Kidney (tissue), 11 donors: ENCODE results near the gene ZNF286A. TPM values are rescaled to one million over a fixed set of nuclear protein-coding genes. Genes with fewer than 3 reads are reported as not detected.
"Not testable (repeated sequence)": the region's sequence is repeated elsewhere in the genome, so short reads cannot be mapped to it uniquely, and the experiment has no call there.

Experiments
- DNase-seq, 5 donors: peaks; one replicate each; pipeline ENCODE4 v3.0.0-alpha.2; 2013 to 2020
- FAIRE-seq: peaks from 2 replicates; lab custom pipeline; 2012; peaks lifted over from hg19 to GRCh38; lab: Jason Lieb, UNC
- H3K27ac ChIP-seq, 2 donors: one replicate each; pipeline ENCODE4 v1.7.0; 2013; ENCODE audit warnings: low read depth in 2 of 2, low read length in 2 of 2, inconsistent platforms in 1 of 2
- H3K27me3 ChIP-seq: one replicate; pipeline ENCODE4 v1.7.1; 2013; ENCODE audit warnings: low read length, inconsistent platforms; ENCODE audit not compliant: control insufficient read depth, insufficient read depth
- H3K36me3 ChIP-seq, 3 donors: one replicate each; pipeline versions ENCODE4 v1.7.0 to v1.7.1; 2013; ENCODE audit warnings: low read length in 3 of 3, control low read depth in 1 of 3, inconsistent platforms in 1 of 3; ENCODE audit not compliant: insufficient read depth in 3 of 3, control insufficient read depth in 2 of 3
- H3K4me1 ChIP-seq, 3 donors: one replicate each; pipeline versions ENCODE4 v1.7.0 to v1.7.1; 2013; ENCODE audit warnings: low read length in 3 of 3, inconsistent platforms in 1 of 3, low read depth in 1 of 3; ENCODE audit not compliant: control insufficient read depth in 2 of 3, insufficient read depth in 2 of 3
- H3K4me3 ChIP-seq, 3 donors: one replicate each; pipeline versions ENCODE4 v1.7.0 to v1.8.1; 2013; ENCODE audit warnings: low read length in 3 of 3, control low read depth in 1 of 3, inconsistent platforms in 1 of 3
- H3K9ac ChIP-seq, 3 donors: one replicate each; pipeline versions ENCODE4 v1.7.0 to v1.7.1; 2013; ENCODE audit warnings: low read length in 3 of 3, control low read depth in 1 of 3, inconsistent platforms in 1 of 3
- H3K9me3 ChIP-seq, 3 donors: one replicate each; pipeline versions ENCODE4 v1.7.0 to v1.7.1; 2013; ENCODE audit warnings: low read length in 3 of 3, control low read depth in 1 of 3, inconsistent platforms in 1 of 3; ENCODE audit not compliant: control insufficient read depth in 2 of 3, insufficient read depth in 1 of 3
- intact Hi-C: fragments of 100-400 bp; cut with DNase I; formaldehyde crosslinking; loops from one replicate; pipeline ENCODE4 v1.11.1; 2022
- polyA plus RNA-seq: library from polyadenylated mRNA; stranded (reverse); fragments of 350-450 nt; fragmentation: Illumina TruSeq; extraction: RNeasy Lipid Tissue Mini Kit (QIAGEN cat#74804); gene quantifications from one replicate; pipeline ENCODE4 v1.2.3, GENCODE V29; 2014; ENCODE audit warnings: low read depth, low replicate concordance; ENCODE audit not compliant: insufficient read depth
- total RNA-seq: library from RNA; stranded (reverse); fragmentation: NEBNext Ultra II Directional; extraction: Animal tissue kit (Norgen Biotek cat#: 25700); gene quantifications from one replicate; pipeline ENCODE4 v1.2.1, GENCODE V29; 2021
- donor health status: control.
- donor health status: control.
- donor health status: DM: yes; HTN: yes; CAD: no.
- donor health status: Normal renal cell carcinoma (clear cell type).

Gene ZNF286A
- total and polyA plus RNA-seq, 2 donors from 2014 or later = 11.0 to 17.4 TPM

GRCh38 chr17:15698967-15699366 lies 585 bp upstream of the ZNF286A start:
- H3K27ac ChIP-seq, H3K4me1 ChIP-seq, H3K36me3 ChIP-seq, intact Hi-C loops, FAIRE-seq, H3K27me3 ChIP-seq, H3K9me3 ChIP-seq: not testable (repeated sequence)
- peak overlapping the region; percentile 53 to 69 (median 59) for H3K4me3 ChIP-seq
- DNase-seq = peak in 2 of 5 donors; percentile 18 to 26
- H3K9ac ChIP-seq = peak overlapping the region in 2 of 3 donors; percentile 65 to 66

- DNase-seq, H3K9me3 ChIP-seq, H3K4me1 ChIP-seq, H3K27me3 ChIP-seq, H3K36me3 ChIP-seq, H3K27ac ChIP-seq, FAIRE-seq, intact Hi-C loops: not testable (repeated sequence)
- peak overlapping the region; percentile 53 to 69 (median 59) for H3K4me3 ChIP-seq
- H3K9ac ChIP-seq = peak overlapping the region in 1 of 3 donors; percentile 36
Measured at GRCh38 chr17:15699937-15700336, 385 bp downstream of the ZNF286A start.

GRCh38 chr17:15704239-15704638 lies 4.7 kb downstream of the ZNF286A start:
- peak in 1 of 5 donors; percentile 59 for DNase-seq
- H3K9me3 ChIP-seq, H3K4me1 ChIP-seq, H3K9ac ChIP-seq, intact Hi-C loops, H3K27me3 ChIP-seq, H3K4me3 ChIP-seq, H3K27ac ChIP-seq, FAIRE-seq: not testable (repeated sequence)
- H3K36me3 ChIP-seq = peaks cover 3 to 20% (median 16%) of the 10 kb centered on the region in 3 donors

GRCh38 chr17:15704813-15705212 lies 5.3 kb downstream of the ZNF286A start:
- intact Hi-C loops, H3K4me3 ChIP-seq, H3K4me1 ChIP-seq, FAIRE-seq, H3K27ac ChIP-seq, DNase-seq, H3K9me3 ChIP-seq, H3K27me3 ChIP-seq, H3K9ac ChIP-seq: not testable (repeated sequence)
- peaks cover 3 to 20% (median 16%) of the 10 kb centered on the region in 3 donors for H3K36me3 ChIP-seq

GRCh38 chr17:15708879-15709278 lies 9.3 kb downstream of the ZNF286A start:
- H3K4me3 ChIP-seq, intact Hi-C loops, H3K4me1 ChIP-seq, H3K27me3 ChIP-seq, H3K9ac ChIP-seq, FAIRE-seq, H3K9me3 ChIP-seq, DNase-seq, H3K27ac ChIP-seq: not testable (repeated sequence)
- H3K36me3 ChIP-seq = peaks cover 3 to 20% (median 16%) of the 10 kb centered on the region in 3 donors

GRCh38 chr17:15716601-15717563 lies 17.3 kb downstream of the ZNF286A start:
- FAIRE-seq, H3K27me3 ChIP-seq, intact Hi-C loops, H3K27ac ChIP-seq, H3K36me3 ChIP-seq, H3K9ac ChIP-seq, H3K4me1 ChIP-seq, H3K4me3 ChIP-seq: not testable (repeated sequence)
- DNase-seq = peak in 1 of 5 donors; percentile 3
- peaks cover 2 to 23% (median 8%) of the 10 kb centered on the region in 3 donors for H3K9me3 ChIP-seq

- H3K27ac ChIP-seq, H3K27me3 ChIP-seq, DNase-seq, H3K9ac ChIP-seq, intact Hi-C loops, H3K4me1 ChIP-seq, H3K36me3 ChIP-seq, H3K4me3 ChIP-seq, FAIRE-seq, H3K9me3 ChIP-seq: not testable (repeated sequence)
Measured at GRCh38 chr17:15730535-15730934, 31.0 kb downstream of the ZNF286A start.

- H3K27me3 ChIP-seq, H3K4me3 ChIP-seq, H3K36me3 ChIP-seq, H3K27ac ChIP-seq, H3K9ac ChIP-seq, intact Hi-C loops, H3K4me1 ChIP-seq, DNase-seq, H3K9me3 ChIP-seq, FAIRE-seq: not testable (repeated sequence)
Measured at GRCh38 chr17:15731900-15732299, 32.3 kb downstream of the ZNF286A start, which contains the start of gene TBC1D26. TBC1D26 (plus strand) TSS chr17:15732283; CDS start chr17:15735349, 3,066 bp downstream.
